GM21360 (cell line): ENCODE results near the gene DHRS9.
"Not testable (repeated sequence)": the region's sequence is repeated elsewhere in the genome, so short reads cannot be mapped to it uniquely, and the experiment has no call there.

Experiments
- ATAC-seq: cut with Tn5 transposase; IDR thresholded peaks from one replicate; pipeline ENCODE4 v1.9.1; 2021; ENCODE audit warnings: mild to moderate bottlenecking, moderate library complexity; ENCODE audit not compliant: unreplicated experiment

The DHRS9 gene

DNA sequence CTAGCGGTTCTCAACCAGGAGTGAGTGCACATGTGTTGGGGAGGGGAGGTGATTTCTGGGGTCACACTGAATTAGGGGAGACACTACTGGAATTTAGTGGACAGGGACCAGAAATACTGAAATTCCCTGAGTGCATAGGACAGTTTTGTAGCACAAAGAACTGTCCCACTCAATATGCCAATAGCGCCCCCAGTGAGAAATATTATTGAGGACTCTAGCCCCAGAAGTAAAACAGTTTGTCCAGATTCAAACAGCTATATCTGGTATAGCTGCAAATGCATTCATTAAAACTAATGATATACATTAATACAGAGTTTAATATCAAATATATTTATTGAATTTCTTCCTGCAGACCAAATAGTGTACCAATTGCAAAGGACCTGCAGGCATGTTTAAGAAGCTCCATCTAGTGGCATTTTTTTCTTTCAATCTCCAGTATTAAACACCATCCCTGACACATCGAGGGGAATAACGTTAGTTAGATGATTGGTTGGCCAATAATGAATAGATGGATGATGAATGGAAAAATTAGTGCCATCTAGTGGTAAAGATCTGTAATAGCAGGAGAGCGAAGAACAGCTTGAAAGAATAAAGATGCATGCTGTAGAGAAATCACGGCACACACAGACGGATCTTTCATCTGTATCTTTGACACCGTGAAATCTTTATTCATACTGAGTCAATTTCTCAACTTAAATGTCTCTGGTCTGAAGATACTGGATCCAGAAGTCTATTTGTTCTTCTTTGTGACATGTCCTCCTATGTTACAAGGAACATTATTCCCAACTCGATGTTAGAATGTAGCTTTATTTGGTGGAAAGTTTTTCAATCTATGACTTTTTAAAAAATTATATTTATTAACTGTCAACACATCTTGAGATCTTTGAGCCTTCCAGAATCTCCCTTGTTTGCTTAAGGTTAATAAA is 62.5 kb downstream of the DHRS9 start:
- peak; percentile 68 for ATAC-seq

DNA sequence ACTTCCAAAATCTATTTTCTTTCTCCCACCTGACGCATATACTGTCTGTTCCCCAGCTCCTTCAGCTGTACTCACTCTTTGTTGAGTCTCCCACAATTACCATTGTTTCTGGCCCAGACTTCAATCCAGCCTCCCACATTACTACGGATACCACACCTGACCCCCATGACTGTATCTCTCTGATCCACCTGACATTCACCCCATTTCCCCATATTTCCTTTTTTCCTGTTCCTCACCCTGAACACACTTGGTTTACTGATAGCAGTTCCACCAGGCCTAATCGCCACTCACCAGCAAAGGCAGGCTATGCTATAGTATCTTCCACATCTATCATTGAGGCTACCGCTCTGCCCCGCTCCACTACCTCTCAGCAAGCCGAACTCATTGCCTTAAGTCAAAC is 64.9 kb downstream of the DHRS9 start:
- not testable (repeated sequence) for ATAC-seq

DNA sequence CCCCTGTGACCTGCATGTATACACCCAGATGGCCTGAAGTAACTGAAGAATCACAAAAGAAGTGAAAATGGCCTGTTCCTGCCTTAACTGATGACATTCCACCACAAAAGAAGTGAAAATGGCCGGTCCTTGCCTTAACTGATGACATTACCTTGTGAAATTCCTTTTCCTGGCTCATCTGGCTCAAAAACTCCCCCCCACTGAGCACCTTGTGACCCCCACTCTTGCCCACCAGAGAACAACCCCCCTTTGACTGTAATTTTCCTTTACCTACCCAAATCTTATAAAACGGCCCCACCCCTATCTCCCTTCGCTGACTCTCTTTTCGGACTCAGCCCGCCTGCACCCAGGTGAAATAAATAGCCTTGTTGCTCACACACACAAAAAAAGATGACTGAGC is 67.1 kb downstream of the DHRS9 start:
- not testable (repeated sequence) for ATAC-seq

DNA sequence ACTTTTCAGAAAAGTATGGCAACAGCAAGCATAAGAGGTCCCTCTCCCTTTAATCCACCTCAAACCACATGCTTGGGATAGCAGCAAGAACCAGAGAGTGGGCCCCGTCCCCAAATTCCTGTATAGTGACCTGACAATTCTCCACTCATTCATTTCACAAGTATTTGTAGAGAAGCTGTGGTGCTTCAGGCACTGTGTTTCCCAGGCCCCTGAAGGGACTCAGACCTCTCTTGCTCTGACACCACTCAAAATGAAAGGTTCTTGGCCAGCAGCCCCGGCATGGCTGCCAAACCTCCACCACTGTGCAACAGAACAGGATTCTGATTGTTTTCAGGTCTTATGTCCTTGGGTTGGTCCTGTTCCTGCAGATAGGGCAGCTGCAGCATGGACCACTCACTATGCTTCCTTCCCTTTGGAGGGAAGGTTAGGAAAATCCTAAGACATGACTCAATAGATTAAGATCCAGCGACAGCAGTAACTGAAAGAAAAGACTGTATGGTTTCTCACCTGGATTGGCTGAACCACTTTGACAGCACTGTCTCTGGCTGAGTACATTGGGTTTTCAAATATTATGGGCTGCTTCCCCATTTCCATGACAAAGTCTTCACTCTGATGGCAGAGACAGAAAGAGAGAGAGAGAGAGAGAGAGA is 67.6 kb downstream of the DHRS9 start:
- no peak for ATAC-seq

DNA sequence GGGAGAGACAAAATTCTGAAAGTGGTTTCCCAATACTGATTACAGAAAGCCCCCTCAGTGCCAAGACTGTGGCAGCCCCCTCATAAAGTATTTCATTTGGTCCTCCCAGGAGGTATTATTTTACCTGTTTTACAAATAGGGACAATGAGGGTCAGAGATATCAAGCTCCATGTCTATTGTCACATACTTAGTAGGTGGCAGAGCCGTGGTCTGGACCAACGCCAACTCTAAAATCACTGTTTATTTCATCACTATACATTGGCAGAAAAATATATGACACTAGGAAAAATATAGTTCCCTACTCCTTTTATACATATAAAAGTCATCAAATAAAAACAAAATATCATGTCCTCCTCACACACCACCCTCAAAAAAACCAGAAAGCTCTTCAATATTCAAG is 68.6 kb downstream of the DHRS9 start:
- no peak for ATAC-seq

DNA sequence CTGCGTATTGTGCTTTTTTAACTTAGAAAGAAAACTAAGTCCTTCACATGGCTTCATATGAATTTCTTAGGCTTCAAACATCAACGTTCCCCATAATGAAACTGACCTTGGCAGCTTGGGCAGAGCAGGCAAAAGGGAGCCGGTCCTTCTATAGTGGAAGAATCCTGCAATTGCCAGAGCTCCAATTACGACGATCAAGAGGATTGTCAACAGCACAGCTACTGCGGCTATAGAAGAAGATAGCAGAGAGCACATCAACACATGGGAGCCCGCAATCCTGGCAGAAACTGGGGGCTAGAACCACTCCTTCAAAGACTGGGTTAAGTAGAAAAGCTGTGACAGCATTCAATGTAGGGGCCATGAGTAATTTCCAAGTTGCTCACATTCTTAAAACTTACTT is 69.8 kb downstream of the DHRS9 start:
- no peak for ATAC-seq

DNA sequence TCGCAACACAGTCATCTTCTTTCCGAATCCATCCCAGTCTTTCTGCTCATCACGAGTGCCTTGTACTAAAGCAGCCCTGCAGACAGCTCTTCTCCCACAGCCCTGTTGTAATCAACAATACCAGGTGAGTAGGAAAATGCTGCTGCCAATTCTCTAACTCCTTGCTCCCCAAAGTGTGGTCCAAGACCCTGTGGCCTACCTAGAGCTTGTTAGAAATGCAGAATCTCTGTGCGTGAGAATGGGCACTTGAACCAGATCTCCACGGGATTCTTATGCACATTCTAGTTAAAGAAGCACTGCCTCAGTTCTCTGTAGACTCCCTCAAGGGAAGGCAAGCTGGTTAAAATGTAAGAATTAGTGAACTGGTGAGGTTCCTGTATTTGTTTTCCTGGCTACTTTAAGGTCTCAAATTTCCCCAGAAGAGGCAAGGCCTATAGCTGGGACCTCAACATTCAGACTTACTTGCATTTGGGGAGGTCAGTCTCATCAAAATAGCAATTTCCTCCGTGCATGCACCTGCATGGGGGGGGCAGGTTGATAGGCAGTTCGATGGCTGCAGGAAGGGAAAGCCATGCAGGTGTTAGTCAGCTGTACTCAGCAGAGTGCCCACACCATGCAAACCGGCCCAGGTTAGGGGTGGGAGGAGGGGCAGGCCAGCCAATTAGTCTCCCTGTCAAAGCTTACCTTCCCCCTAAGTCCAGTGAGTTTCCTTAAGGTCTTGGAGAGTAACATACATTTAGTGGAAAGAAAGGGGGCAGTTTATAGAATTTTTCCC is 70.8 kb downstream of the DHRS9 start:
- ATAC-seq, result no peak

DNA sequence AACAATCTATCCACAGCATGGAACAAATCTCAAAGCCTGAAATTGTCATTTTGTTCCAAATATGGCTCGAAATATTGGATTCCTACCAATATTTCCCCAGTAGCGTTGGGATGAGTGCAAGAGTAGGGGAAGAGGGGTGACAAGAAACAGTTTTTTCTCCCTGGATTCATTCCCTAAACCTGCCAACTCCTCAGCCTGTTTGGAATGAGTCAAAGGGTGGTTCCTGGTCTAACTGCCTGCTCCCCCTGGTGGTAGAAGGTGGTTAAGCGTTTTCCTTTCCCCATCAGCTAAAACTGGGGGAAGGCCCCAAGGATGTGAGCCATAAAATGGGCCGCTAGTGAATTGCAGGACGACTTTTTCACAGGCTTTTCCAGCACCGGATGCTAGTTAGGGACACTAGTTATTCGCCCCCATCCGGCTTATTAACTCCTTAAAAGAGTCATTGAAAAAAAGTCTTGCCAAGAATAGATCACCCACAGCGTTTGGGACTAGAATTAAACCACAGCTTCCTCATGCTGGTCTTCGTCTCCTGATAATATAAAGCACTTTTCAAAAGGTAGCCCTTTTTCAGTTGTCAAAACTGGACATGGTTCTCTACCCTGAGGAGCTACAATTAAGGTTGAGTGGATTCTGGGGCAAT is 72.5 kb downstream of the DHRS9 start:
- ATAC-seq, result peak; percentile 70

DNA sequence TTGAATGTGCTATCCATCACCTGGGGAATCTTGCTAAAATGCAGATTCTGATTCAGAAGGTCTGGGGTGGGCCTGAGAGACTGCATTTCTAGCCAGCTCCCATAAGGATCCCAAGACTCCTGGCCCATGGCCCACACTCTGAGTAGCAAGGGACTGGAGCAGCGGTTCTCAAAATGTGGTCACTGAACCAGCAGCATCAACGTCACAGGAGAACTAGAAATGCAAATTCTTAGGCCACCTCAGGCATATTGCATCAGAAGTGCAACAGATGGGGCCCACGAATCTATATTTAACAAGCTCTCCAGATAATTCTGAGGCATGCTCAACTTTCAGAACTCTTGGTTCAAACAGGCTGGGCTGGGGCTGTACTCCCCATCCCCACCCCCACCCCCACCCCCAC is 74.6 kb downstream of the DHRS9 start:
- no peak for ATAC-seq
